ENCODE measurements around the gene UBR1.

DNA sequence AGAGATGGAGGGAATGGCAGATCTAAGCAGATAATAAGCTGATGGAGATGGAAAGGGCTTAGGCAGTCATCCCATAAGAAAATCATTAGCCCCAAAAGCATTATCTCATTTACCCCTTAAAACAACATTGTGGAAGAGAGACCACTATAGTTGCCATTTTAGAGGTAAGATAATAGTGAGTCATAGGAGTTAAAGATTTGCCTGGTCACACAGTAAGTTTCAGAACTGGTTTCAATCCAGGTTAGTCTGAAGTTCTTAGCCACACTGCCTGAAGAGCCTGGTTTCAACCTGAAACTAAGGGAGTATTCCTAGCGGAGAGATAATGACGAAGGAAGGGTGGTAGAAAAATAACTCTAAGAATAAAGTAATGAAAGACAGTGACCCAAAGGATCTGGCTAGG lies 13.0 kb upstream of the UBR1 start:
- TF ChIP-seq, protein P1, sequence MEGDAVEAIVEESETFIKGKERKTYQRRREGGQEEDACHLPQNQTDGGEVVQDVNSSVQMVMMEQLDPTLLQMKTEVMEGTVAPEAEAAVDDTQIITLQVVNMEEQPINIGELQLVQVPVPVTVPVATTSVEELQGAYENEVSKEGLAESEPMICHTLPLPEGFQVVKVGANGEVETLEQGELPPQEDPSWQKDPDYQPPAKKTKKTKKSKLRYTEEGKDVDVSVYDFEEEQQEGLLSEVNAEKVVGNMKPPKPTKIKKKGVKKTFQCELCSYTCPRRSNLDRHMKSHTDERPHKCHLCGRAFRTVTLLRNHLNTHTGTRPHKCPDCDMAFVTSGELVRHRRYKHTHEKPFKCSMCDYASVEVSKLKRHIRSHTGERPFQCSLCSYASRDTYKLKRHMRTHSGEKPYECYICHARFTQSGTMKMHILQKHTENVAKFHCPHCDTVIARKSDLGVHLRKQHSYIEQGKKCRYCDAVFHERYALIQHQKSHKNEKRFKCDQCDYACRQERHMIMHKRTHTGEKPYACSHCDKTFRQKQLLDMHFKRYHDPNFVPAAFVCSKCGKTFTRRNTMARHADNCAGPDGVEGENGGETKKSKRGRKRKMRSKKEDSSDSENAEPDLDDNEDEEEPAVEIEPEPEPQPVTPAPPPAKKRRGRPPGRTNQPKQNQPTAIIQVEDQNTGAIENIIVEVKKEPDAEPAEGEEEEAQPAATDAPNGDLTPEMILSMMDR (IDR thresholded peaks at IDR 0.05 in 4 of 5, conservative IDR thresholded peaks at IDR 0.05 in 1 of 5) = no peak
- no peak for TF ChIP-seq POLR2A (IDR thresholded peaks at IDR 0.05)

Measured in gastrocnemius medialis (tissue), 4 donors.